Activated gamma-delta T cell treated with Interleukin-2 at 50 U/mL for 16 hours (primary cell): Measurements from ENCODE around the gene BMS1.
"Not testable (repeated sequence)": the region's sequence is repeated elsewhere in the genome, so short reads cannot be mapped to it uniquely, and the experiment has no call there.

Experiments
- DNase-seq: peaks from one replicate; pipeline ENCODE4 v3.0.0-alpha.2; 2020

The BMS1 gene

GRCh38 chr10:42790835-42791234, 8.2 kb downstream of the BMS1 start:
- no peak for DNase-seq

DNA sequence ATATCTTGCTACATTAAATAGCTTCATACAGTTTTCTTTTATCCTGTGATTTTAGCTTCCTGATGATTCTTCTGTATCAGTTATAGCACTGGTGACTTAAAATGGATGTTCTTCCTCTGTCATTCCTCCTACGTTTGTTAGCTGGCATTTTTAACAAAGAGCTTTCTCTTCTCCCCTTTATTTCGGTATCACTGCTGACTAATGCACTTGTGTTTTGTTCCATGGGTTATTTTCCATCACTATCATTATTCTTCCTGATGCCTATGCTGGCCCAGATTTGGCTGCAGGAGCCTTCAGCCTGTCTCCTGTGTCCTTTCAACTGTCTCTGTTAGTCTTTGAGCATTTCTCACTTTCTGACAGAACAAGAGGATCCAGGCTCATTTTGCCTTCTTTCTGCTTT, 13.1 kb downstream of the BMS1 start:
- no peak for DNase-seq

- no peak for DNase-seq
Observed at GRCh38 chr10:42801135-42801534, 18.5 kb downstream of the BMS1 start.

GRCh38 chr10:42802876-42803275, 20.3 kb downstream of the BMS1 start:
- no peak for DNase-seq

- DNase-seq, result no peak
Observed at GRCh38 chr10:42809676-42810075, 27.1 kb downstream of the BMS1 start.

- no peak for DNase-seq
Observed at GRCh38 chr10:42812028-42812427, 29.4 kb downstream of the BMS1 start.

- DNase-seq, result not testable (repeated sequence)
Observed at GRCh38 chr10:42813989-42814687, 31.5 kb downstream of the BMS1 start.

DNA sequence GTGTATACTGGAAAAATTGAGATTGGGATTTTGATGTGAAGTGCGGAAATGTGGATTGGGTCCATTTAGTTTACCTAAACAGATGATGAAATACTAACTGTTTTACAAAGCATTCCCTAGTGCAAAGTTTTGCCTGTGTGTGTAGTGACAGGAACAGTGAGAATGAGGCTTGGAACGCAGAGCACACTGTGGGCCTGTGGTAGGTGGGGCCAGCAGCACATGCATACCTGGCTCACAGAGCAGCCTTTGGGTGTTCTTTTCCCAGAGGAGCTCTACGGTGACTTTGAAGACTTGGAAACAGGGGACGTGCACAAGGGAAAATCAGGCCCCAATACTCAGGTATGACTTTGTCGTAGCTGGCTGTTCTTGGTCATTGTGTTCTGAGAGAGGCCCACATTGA, 33.7 kb downstream of the BMS1 start:
- DNase-seq, result not testable (repeated sequence)

GRCh38 chr10:42816912-42817311, 34.3 kb downstream of the BMS1 start:
- no peak for DNase-seq

- DNase-seq, result not testable (repeated sequence)
Observed at GRCh38 chr10:42817417-42817816, 34.8 kb downstream of the BMS1 start.

- not testable (repeated sequence) for DNase-seq
Observed at GRCh38 chr10:42826759-42827158, 44.2 kb downstream of the BMS1 start.

DNA sequence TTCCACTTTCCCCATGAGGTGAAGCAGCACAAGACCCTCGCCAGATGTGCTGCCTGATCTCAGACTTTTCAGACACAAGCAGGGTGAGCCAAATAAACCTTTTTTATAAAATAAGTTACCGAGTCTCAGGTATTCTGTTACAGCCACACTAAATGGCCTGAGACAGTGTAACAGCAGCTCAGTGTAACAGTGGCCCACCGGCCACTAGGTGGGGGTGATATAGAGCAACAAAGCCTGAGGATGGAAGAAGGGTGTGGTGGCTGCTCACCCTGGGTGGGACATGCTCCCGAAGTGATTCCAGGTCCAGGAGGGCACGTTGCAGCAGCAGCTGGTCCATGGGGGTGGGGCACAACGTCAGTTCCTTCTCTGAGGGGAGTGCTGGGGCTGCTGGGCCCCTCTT, 44.6 kb downstream of the BMS1 start:
- no peak for DNase-seq

GRCh38 chr10:42828391-42828790, 45.8 kb downstream of the BMS1 start:
- not testable (repeated sequence) for DNase-seq

DNA sequence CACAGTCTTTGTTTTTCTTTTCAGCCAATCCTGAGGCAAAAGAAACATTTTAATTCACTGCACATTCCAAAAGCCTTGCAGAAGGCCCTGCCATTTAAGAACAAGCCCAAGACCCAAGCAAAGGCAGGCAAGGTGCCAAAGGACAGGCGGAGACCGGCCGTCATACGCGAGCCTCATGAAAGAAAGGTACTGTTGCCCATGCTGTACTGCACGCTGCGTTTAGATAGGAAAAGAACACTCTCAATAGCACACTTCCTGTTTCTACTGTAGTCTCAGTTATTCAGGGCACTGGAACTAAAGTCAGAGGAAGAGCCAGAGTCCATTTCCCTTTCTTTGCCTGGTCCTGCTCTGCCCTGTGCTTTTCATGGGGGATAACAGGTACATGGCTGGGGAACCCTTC, 47.6 kb downstream of the BMS1 start:
- no peak for DNase-seq

GRCh38 chr10:42836096-42836495, 53.5 kb downstream of the BMS1 start:
- no peak for DNase-seq

DNA sequence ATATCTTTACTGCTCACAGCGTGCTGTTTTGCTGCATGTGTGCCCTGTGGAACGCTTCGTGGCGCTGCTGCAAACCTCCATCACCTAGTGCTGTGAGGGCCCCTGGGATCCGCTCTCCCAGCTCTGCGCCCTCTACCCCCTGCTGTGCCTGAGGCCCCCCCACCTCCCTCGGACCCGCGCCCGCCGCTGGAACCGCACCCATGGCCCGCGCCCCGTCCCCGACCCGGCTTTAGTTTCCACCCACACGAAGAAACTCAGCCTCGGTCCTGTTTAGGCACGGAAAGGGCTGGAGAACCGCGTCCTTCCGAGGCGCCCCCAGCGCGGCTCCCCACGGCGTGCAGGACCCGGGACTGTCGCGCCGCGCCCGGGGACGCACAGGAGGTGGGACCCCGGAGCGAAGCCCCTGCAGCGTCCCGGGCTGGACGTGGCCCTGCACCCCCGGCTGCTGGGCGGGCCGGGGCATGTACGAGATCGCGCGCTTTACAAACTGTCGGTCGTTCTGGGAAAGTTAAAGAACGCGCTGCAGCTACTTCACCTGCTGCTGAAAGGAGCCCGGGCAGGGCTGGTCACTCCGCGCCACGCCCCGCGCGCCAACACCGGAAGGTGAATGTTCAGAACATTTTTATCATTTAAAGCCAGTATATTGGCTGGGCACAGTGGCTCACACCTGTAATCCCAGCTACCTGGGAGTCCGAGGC, 54.3 kb downstream of the BMS1 start:
- no peak for DNase-seq

GRCh38 chr10:42844810-42845209, 62.2 kb downstream of the BMS1 start:
- not testable (repeated sequence) for DNase-seq

- not testable (repeated sequence) for DNase-seq
Observed at GRCh38 chr10:42847261-42847660, 64.7 kb downstream of the BMS1 start.

- DNase-seq, result no peak
Observed at GRCh38 chr10:42850931-42851330, 68.3 kb downstream of the BMS1 start.

DNA sequence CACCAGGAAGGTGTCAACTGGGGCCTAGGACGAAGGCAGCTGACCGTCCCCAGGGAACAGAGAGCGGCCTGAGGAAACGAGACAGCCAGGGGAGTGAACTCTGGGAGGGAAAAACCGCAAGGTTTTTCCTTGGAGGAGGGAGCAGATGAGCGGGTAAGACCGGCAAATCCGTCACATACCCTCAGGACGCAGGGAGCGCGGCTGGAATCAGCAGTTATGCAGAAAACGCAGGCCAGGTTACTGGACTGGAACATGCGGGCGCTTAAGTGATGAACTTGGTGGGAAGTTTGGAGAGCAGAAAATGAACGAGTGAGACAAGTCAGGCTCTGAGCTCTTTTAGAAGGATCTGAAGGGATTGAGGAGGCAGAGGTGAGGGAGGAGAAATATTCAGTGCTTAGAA, 76.7 kb downstream of the BMS1 start:
- no peak for DNase-seq

DNA sequence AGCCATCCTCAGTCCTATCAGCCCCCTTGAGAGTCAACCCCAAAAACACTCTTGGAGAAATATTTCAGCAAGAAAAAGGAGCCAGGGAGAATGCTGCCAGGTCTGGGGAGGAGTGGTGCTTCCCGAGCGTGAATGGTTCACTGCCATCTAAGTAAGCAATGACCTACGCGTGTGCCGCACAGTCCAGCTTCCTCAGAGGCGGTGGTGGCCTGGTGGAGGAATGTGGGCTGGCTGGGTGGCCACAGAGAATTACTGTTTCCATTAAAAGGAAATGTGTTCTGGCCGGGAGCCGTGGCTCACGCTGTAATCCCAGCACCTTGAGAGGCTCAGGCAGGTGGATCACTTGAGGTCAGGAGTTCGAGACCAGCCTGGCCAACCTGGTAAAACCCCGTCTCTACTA, 77.4 kb downstream of the BMS1 start:
- DNase-seq, result not testable (repeated sequence)

GRCh38 chr10:42862801-42863200, 80.2 kb downstream of the BMS1 start:
- DNase-seq, result not testable (repeated sequence)

GRCh38 chr10:42864575-42864974, 82.0 kb downstream of the BMS1 start:
- DNase-seq, result no peak

DNA sequence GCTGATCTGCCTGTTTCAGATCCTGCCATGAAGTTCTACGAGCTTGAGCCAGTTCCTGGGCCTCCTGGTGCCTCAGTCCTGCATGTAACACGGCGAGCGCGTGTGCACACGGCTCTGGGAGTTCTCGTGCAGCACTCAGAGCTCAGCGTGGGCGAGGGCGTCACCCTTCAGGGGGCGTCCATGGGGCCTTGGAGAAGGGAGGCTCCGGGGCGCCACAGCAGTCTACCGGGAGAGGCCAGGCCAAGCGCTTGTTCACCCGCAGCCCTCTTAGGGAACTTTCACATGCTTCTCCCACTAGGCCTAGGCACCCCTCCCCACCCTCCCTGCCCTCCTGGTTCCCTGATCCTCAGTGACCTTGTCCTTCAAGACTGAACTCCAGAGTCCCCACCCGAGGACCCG, 83.1 kb downstream of the BMS1 start:
- DNase-seq, result no peak
